Right atrium auricular region (tissue), 2 donors: ENCODE data around the gene ANAPC2. TPM values are rescaled to one million over a fixed set of nuclear protein-coding genes. Genes with fewer than 3 reads are reported as not detected.

Experiments
- DNase-seq: peaks from one replicate; pipeline ENCODE4 v3.0.0-alpha.2; 2019; ENCODE audit warnings: low spot score
- H3K27ac ChIP-seq, 2 donors: fragments of 200-600 bp; sonication (generic); 1 replicate in 1 of 2; 2 replicates in 1 of 2; pipeline ENCODE4 v1.5.1; 2016 to 2019
- H3K27me3 ChIP-seq, 2 donors: fragments of 200-600 bp; sonication (generic); one replicate each; pipeline versions ENCODE4 v1.5.1 to v1.6.0; 2017 to 2019
- H3K36me3 ChIP-seq: fragments of 200-600 bp; sonication (generic); one replicate; pipeline ENCODE4 v1.5.1; 2016
- H3K4me1 ChIP-seq, 2 donors: fragments of 200-600 bp; sonication (generic); one replicate each; pipeline versions ENCODE4 v1.5.1 to v1.6.0; 2017 to 2019
- H3K4me3 ChIP-seq, 2 donors: fragments of 200-600 bp; sonication (generic); 1 replicate in 1 of 2; 2 replicates in 1 of 2; pipeline ENCODE4 v1.5.1; 2017 to 2019; ENCODE audit warnings: mild to moderate bottlenecking in 1 of 2, moderate library complexity in 1 of 2
- H3K9me3 ChIP-seq, 2 donors: fragments of 200-600 bp; sonication (generic); one replicate each; pipeline ENCODE4 v1.5.1; 2019
- CTCF ChIP-seq, 2 donors: fragments of 200-600 bp; sonication (generic); IDR thresholded peaks; one replicate each; pipeline ENCODE4 v1.5.1; 2019; ENCODE audit warnings: antibody characterized with exemption in 2 of 2
- total RNA-seq, 2 donors: library from RNA; depleted of rRNA; stranded (reverse); fragments of >200 nt; gene quantifications; one replicate each; pipeline ENCODE4 v1.1.0, GENCODE V29; 2016

Gene ANAPC2
- total RNA-seq, 2 donors from 2014 or later: 10.8 to 12.1 TPM

- Histone ChIP-seq H3K4me1 (peaks cover 0 to 22% of the 10 kb centered on the region in 2 donors), H3K9me3 (no peaks in the 10 kb centered on the region), H3K27me3 (peaks cover 3 to 9% of the 10 kb centered on the region in 2 donors), H3K4me3 (no peak overlapping the region), H3K27ac (no peak overlapping the region), H3K36me3 (no peaks in the 10 kb centered on the region)
- no peak for DNase-seq
- TF ChIP-seq CTCF (IDR thresholded peaks at IDR 0.05): no peak
Observed at GRCh38 chr9:137231372-137232039, 43.1 kb upstream of the ANAPC2 start.

GRCh38 chr9:137230705-137231371 is 42.5 kb upstream of the ANAPC2 start, which contains the start of gene SLC34A3:
Gene SLC34A3, plus strand, starts transcription at chr9:137230901. Its CDS starts 802 bp downstream, at chr9:137231703.
- Histone ChIP-seq H3K4me3 (no peak within 1 kb of the TSS), H3K36me3 (no peaks in the 10 kb centered on the region), H3K4me1 (peaks cover 0 to 15% of the 10 kb centered on the region in 2 donors), H3K27ac (no peak within 1 kb of the TSS), H3K9me3 (no peaks in the 10 kb centered on the region), H3K27me3 (peaks cover 3 to 9% of the 10 kb centered on the region in 2 donors)
- DNase-seq: no peak
- TF ChIP-seq CTCF (IDR thresholded peaks at IDR 0.05): no peak

GRCh38 chr9:137229903-137230704 is 41.7 kb upstream of the ANAPC2 start:
- H3K9me3 ChIP-seq: no peaks in the 10 kb centered on the region
- H3K27ac ChIP-seq: no peak overlapping the region
- no peak for DNase-seq
- H3K27me3 ChIP-seq: peaks cover 3 to 9% of the 10 kb centered on the region in 2 donors
- no peak overlapping the region for H3K4me3 ChIP-seq
- no peaks in the 10 kb centered on the region for H3K36me3 ChIP-seq
- H3K4me1 ChIP-seq: peaks cover 0 to 11% of the 10 kb centered on the region in 2 donors
- TF ChIP-seq CTCF (IDR thresholded peaks at IDR 0.05): no peak

GRCh38 chr9:137228968-137229896 is 40.9 kb upstream of the ANAPC2 start:
- H3K4me1 ChIP-seq: peaks cover 0 to 12% of the 10 kb centered on the region in 2 donors
- DNase-seq: no peak
- H3K9me3 ChIP-seq: no peaks in the 10 kb centered on the region
- H3K27me3 ChIP-seq: peaks cover 3 to 9% of the 10 kb centered on the region in 2 donors
- TF ChIP-seq CTCF (IDR thresholded peaks at IDR 0.05): no peak
- H3K36me3 ChIP-seq: no peaks in the 10 kb centered on the region
- no peak overlapping the region for H3K4me3 ChIP-seq
- H3K27ac ChIP-seq: no peak overlapping the region

GRCh38 chr9:137228506-137228967 is 40.2 kb upstream of the ANAPC2 start:
- TF ChIP-seq CTCF (IDR thresholded peaks at IDR 0.05): no peak
- peaks cover 3 to 9% of the 10 kb centered on the region in 2 donors for H3K27me3 ChIP-seq
- no peak overlapping the region for H3K4me3 ChIP-seq
- H3K36me3 ChIP-seq: no peaks in the 10 kb centered on the region
- H3K9me3 ChIP-seq: no peaks in the 10 kb centered on the region
- no peak for DNase-seq
- H3K27ac ChIP-seq: no peak overlapping the region
- peaks cover 0 to 17% of the 10 kb centered on the region in 2 donors for H3K4me1 ChIP-seq
